CD4-positive, alpha-beta T cell (primary cell): ENCODE measurements around the gene SLX1A. TPM values are rescaled to one million over a fixed set of nuclear protein-coding genes. Genes with fewer than 3 reads are reported as not detected.
"Not testable (repeated sequence)": the region's sequence is repeated elsewhere in the genome, so short reads cannot be mapped to it uniquely, and the experiment has no call there.

Experiments used
- ATAC-seq: fragments of 200-7000 bp; cut with Tn5 transposase; one replicate; pipeline ENCODE4 v1.10.0; 2022; ENCODE audit warnings: mild to moderate bottlenecking; ENCODE audit not compliant: poor library complexity
- CTCF ChIA-PET: fragments of 350-600 bp; sonication (Branson Sonifier 250); formaldehyde crosslinking; loops from one replicate; lab custom pipeline; 2021; ENCODE audit warnings: antibody characterized with exemption, inconsistent platforms; lab: Charles Lee
- POLR2A ChIA-PET: fragments of 350-600 bp; sonication (Branson Sonifier 250); formaldehyde crosslinking; loops from one replicate; lab custom pipeline; 2021; ENCODE audit warnings: antibody characterized with exemption, inconsistent platforms; lab: Charles Lee
- DNase-seq, 14 experiments: peaks; one replicate each; pipeline ENCODE4 v3.0.0-alpha.2; 2013 to 2020; ENCODE audit warnings: mixed read lengths in 2 of 14
- H3K27ac ChIP-seq, 2 donors: one replicate each; pipeline versions ENCODE4 v1.5.1 to v1.7.0; 2013; ENCODE audit warnings: low read length in 2 of 2, low read depth in 1 of 2, mild to moderate bottlenecking in 1 of 2
- H3K27me3 ChIP-seq, 2 experiments: 1 replicate in 1 of 2; 2 replicates in 1 of 2; pipeline versions ENCODE4 v1.6.1 to v1.7.0; 2013; ENCODE audit warnings: low read length in 2 of 2, control low read depth in 1 of 2, mild to moderate bottlenecking in 1 of 2, moderate library complexity in 1 of 2; ENCODE audit not compliant: insufficient read depth in 2 of 2, control insufficient read depth in 1 of 2
- H3K36me3 ChIP-seq: one replicate; pipeline ENCODE4 v1.6.1; 2013; ENCODE audit warnings: low read length, control low read depth; ENCODE audit not compliant: insufficient read depth
- H3K4me1 ChIP-seq: one replicate; pipeline ENCODE4 v1.6.1; 2013; ENCODE audit warnings: low read length, control low read depth; ENCODE audit not compliant: insufficient read depth
- H3K4me3 ChIP-seq: one replicate; pipeline ENCODE4 v1.5.1; 2013; ENCODE audit warnings: mild to moderate bottlenecking, low read length, moderate library complexity
- H3K9me3 ChIP-seq, 2 experiments: 1 replicate in 1 of 2; 2 replicates in 1 of 2; pipeline versions ENCODE4 v1.6.1 to v1.7.0; 2013; ENCODE audit warnings: low read length in 2 of 2, mild to moderate bottlenecking in 2 of 2, control low read depth in 1 of 2, moderate library complexity in 1 of 2; ENCODE audit not compliant: control insufficient read depth in 1 of 2, insufficient read depth in 1 of 2
- H3K27ac Mint-ChIP-seq: one replicate; pipeline ENCODE4 v1.8.0; 2020; ENCODE audit warnings: mixed read lengths
- H3K27me3 Mint-ChIP-seq: one replicate; pipeline ENCODE4 v1.8.0; 2021; ENCODE audit warnings: mixed read lengths
- H3K36me3 Mint-ChIP-seq: one replicate; pipeline ENCODE4 v1.8.0; 2021; ENCODE audit warnings: low read depth, mixed read lengths
- H3K4me1 Mint-ChIP-seq: one replicate; pipeline ENCODE4 v1.8.0; 2021; ENCODE audit warnings: low read depth, mixed read lengths
- H3K4me3 Mint-ChIP-seq: one replicate; pipeline ENCODE4 v1.8.0; 2020; ENCODE audit warnings: mild to moderate bottlenecking, mixed read lengths
- H3K9me3 Mint-ChIP-seq: one replicate; pipeline ENCODE4 v1.8.0; 2020; ENCODE audit warnings: mixed read lengths
- intact Hi-C, 2 experiments: fragments of 100-400 bp; cut with DNase I in 1 of 2; cut with micrococcal nuclease in 1 of 2; formaldehyde crosslinking; loops; one replicate each; pipeline versions ENCODE4 v1.15.1 to v1.9.0; 2023 to 2025; cut with DNase I, micrococcal nuclease
- total RNA-seq, 174 experiments: library from RNA in 2 of 174; stranded (reverse) in 2 of 174; gene quantifications; one replicate each; pipeline ENCODE4 v1.2.3 and lab custom pipeline; 2021 to 2026

SLX1A gene
- total RNA-seq, 2 experiments from 2014 or later, result 18.4 to 28.0 TPM

DNA sequence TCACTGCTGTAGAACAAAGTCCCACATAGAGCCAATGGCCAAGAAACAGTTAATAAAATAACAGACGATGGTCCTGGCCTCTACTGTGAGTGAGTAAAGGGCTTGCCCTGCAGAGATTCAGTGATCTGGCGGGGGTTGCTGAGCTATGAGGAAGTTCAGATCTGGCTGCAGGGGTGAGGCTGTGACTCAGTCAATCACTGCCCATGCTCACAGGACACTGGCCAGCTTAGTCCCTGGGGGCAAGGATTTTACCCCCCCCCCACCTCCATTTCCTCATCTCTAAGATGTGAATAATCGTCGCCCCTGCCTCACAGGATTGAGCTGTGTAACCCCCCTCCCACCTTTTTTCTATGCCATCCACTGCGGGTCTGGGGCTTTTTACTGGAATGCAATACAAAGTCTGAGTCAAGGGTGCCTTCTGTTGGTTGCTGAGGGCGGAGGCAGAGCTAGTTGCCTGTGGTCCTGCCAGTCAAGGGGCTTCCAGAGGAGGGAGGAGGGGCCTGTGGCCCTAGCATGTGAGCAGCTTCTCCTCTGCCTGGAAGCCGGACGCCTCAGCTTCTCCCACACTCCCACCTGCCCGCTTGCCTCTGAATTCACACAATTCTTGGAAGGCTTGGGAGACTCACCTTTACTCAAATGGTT is 13.5 kb downstream of the SLX1A start:
- H3K36me3 Mint-ChIP-seq, H3K27me3 Mint-ChIP-seq, H3K9me3 Mint-ChIP-seq, POLR2A ChIA-PET, H3K27me3 ChIP-seq, intact Hi-C loops, H3K27ac Mint-ChIP-seq, CTCF ChIA-PET, H3K36me3 ChIP-seq, H3K4me3 Mint-ChIP-seq, H3K4me1 ChIP-seq, H3K27ac ChIP-seq, H3K9me3 ChIP-seq, ATAC-seq, H3K4me3 ChIP-seq, H3K4me1 Mint-ChIP-seq: not testable (repeated sequence)
- peak in 1 of 14 experiments; percentile 16 for DNase-seq

DNA sequence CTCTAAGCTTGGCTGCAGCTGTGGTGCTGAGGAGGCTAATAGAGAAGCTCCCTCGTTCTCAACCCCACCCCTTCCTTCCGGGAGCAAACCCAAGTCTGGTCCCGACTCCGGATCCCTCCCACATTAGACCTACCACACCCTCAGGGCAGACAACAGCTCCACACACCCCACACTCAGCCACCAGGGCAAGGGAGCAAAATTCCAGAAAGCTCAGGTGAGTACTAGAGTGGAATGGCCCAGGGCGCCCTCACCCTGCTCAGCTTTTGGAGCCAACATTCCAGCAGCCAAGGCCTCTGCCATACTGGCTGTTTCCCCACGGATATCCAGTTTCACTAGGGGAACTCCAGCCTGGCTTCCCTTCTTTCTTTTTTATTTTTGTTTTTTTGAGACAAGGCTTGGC is 15.4 kb downstream of the SLX1A start:
- peak; percentile 18 for ATAC-seq
- CTCF ChIA-PET, H3K36me3 Mint-ChIP-seq, H3K27me3 ChIP-seq, H3K4me1 ChIP-seq, H3K27ac ChIP-seq, H3K9me3 Mint-ChIP-seq, H3K4me3 ChIP-seq, H3K4me3 Mint-ChIP-seq, H3K36me3 ChIP-seq, H3K9me3 ChIP-seq, H3K4me1 Mint-ChIP-seq, intact Hi-C loops, H3K27me3 Mint-ChIP-seq, POLR2A ChIA-PET, H3K27ac Mint-ChIP-seq: not testable (repeated sequence)
- peak in 7 of 14 experiments; percentile 10 to 49 (median 34) for DNase-seq

DNA sequence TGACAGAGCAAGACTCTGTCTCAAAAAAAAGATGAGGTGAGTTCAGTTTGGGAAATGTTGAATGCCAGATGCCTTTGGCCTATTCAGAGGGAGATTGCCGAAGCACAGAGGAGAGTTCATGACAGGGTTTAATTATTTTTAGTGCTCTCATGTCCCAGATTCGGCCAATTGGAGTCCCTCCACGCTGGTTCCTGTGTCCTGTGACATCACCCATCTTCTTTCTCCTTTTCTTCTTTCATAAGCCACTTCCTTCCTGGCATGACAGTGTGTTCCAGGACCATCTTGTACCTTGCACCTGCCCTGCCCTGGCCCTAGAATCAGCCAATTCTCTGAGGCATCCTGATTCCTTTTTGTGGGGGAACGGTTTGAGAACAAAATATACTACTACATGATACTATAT is 17.7 kb downstream of the SLX1A start:
- H3K9me3 ChIP-seq, POLR2A ChIA-PET, H3K27ac ChIP-seq, H3K27ac Mint-ChIP-seq, H3K4me3 Mint-ChIP-seq, H3K27me3 Mint-ChIP-seq, H3K36me3 Mint-ChIP-seq, CTCF ChIA-PET, H3K4me3 ChIP-seq, DNase-seq, H3K4me1 ChIP-seq, H3K4me1 Mint-ChIP-seq, intact Hi-C loops, H3K9me3 Mint-ChIP-seq, H3K36me3 ChIP-seq, H3K27me3 ChIP-seq: not testable (repeated sequence)
- peak; percentile 65 for ATAC-seq

DNA sequence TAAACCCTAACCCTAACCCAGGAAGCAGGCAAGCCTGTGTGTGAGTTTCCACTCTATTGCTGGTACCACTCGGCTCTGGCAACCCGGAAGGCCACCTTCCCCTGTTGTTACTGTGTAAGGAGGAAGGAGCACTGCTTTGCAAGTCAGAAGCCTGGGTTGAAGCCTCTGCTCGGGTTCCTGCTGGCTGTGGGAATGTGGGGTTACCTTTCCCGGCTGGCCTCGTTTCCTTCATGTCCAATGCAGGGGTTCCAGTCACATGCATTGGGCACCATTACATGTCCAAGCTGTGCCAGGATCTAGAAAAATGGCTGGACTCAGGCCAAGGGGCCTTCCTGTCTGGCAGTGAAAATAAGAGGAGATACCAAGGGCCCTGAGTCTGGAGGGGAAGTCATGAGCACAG is 23.4 kb downstream of the SLX1A start:
- H3K27ac ChIP-seq, H3K36me3 Mint-ChIP-seq, H3K9me3 ChIP-seq, H3K27me3 Mint-ChIP-seq, H3K4me3 ChIP-seq, H3K4me1 ChIP-seq, POLR2A ChIA-PET, intact Hi-C loops, H3K9me3 Mint-ChIP-seq, H3K27me3 ChIP-seq, H3K27ac Mint-ChIP-seq, CTCF ChIA-PET, H3K36me3 ChIP-seq, H3K4me1 Mint-ChIP-seq, H3K4me3 Mint-ChIP-seq, ATAC-seq: not testable (repeated sequence)
- peak in 2 of 14 experiments; percentile 1 to 14 for DNase-seq

Other genes with a start within 250 kb of the SLX1A start
- gene TMEM219, start 231.8 kb upstream of the SLX1A start, total RNA-seq, result 10 to 100 TPM; 56.9 to 63.3 TPM
- 10 to 100 TPM; 13.1 to 14.1 TPM for gene TAOK2, start 220.0 kb upstream of the SLX1A start, total RNA-seq
- 10 to 100 TPM in 1 of 2 experiments, 1 to 10 TPM in 1; 8.5 to 11.8 TPM for gene HIRIP3, start 198.3 kb upstream of the SLX1A start, total RNA-seq
- 10 to 100 TPM; 54.6 to 57.6 TPM for gene INO80E, start 197.6 kb upstream of the SLX1A start, total RNA-seq
- under 1 TPM; 0.14 TPM for gene DOC2A, start 182.8 kb upstream of the SLX1A start, total RNA-seq
- gene C16orf92, start 170.7 kb upstream of the SLX1A start, total RNA-seq, result not detected
- not detected for gene TLCD3B, start 162.6 kb upstream of the SLX1A start, total RNA-seq
- gene ALDOA, start 128.1 kb upstream of the SLX1A start, total RNA-seq, result 100 to 1,000 TPM; 390 to 396 TPM
- gene PPP4C, start 117.9 kb upstream of the SLX1A start, total RNA-seq, result 10 to 100 TPM; 83.9 to 87.3 TPM
- gene TBX6, start 102.0 kb upstream of the SLX1A start, total RNA-seq, result under 1 TPM; 0.42 to 0.47 TPM
- 100 to 1,000 TPM; 154 to 166 TPM for gene YPEL3, start 97.7 kb upstream of the SLX1A start, total RNA-seq
- 1 to 10 TPM; 5.2 to 6.4 TPM for gene GDPD3, start 80.3 kb upstream of the SLX1A start, total RNA-seq
- gene MAPK3, start 70.7 kb upstream of the SLX1A start, total RNA-seq, result 10 to 100 TPM; 49.0 to 51.5 TPM
- gene CORO1A, start 10.3 kb upstream of the SLX1A start, total RNA-seq, result 100 to 1,000 TPM; 411 to 416 TPM
- 10 to 100 TPM; 41.3 to 46.3 TPM for gene BOLA2B, start 209 bp upstream of the SLX1A start, total RNA-seq
- gene SULT1A3, start 5.4 kb downstream of the SLX1A start, total RNA-seq, result 10 to 100 TPM; 15.0 to 16.1 TPM
- gene NPIPB13, start 54.6 kb downstream of the SLX1A start, total RNA-seq, result 10 to 100 TPM; 10.8 to 12.2 TPM
- gene CD2BP2, start 161.4 kb downstream of the SLX1A start, total RNA-seq, result 10 to 100 TPM; 39.1 to 41.7 TPM
- 10 to 100 TPM; 12.7 to 14.7 TPM for gene TBC1D10B, start 176.6 kb downstream of the SLX1A start, total RNA-seq
- gene MYL11, start 180.9 kb downstream of the SLX1A start, total RNA-seq, result 1 to 10 TPM in 1 of 2 experiments, under 1 TPM in 1; 0.95 to 2.4 TPM
- gene SEPTIN1, start 188.7 kb downstream of the SLX1A start, total RNA-seq, result 100 to 1,000 TPM; 161 to 163 TPM
- 1 to 10 TPM; 3.4 to 3.5 TPM for gene ZNF48, start 201.5 kb downstream of the SLX1A start, total RNA-seq
- 1 to 10 TPM in 1 of 2 experiments, under 1 TPM in 1; 0.80 to 1.2 TPM for gene ZNF771, start 213.7 kb downstream of the SLX1A start, total RNA-seq
- 1 to 10 TPM; 5.4 to 6.5 TPM for gene DCTPP1, start 236.2 kb downstream of the SLX1A start, total RNA-seq